ENCODE results near the gene KAT2A. TPM values are rescaled to one million over a fixed set of nuclear protein-coding genes. Genes with fewer than 3 reads are reported as not detected.

The KAT2A gene
- total and polyA plus RNA-seq, 4 donors, result 18.8 to 56.8 (median 32.7) TPM

DNA sequence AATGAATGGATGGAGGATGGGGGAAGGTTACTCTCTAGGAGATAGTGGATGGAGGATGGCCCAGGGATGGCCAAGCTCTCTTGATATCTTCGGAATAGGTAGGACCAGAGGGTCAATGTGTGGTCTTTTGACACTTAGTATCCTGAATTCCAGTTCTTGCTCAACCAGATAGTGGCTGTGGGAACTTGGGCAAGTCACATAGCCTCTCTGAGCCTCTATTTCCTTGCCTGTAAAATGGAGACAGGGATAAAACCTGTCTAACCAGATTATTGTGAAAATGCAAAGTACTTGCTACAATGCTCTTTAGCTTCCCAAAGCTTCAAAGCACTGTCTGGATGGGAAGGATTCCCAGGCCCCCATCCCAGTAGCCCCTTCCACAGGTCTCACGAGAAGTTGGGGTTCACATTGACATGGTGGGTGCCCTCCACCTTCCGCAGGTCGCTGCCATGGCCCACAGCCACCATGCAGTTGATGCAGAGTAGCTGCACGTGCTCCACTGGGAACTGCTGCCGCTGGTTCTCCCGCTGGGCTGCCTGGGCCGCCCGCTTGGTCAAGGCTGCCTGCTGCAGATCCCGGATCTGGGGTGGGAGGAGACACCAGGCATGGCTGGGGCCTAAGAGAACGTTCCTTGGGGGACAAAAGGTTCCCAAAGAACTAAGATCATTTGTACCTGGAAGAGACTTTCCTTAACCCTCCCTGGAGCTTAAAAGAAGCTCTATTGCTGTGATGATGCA is 17.8 kb downstream of the KAT2A start:
- Histone ChIP-seq H3K4me1 (ENCODE audit: control insufficient read depth in 5 of 5, insufficient read depth in 5 of 5, low read length in 5 of 5) (peaks cover 0 to 3% (median 0%) of the 10 kb centered on the region in 5 donors), H3K27ac (ENCODE audit: low read depth in 1 of 2, low read length in 1 of 2) (no peak overlapping the region), H3K9ac (ENCODE audit: insufficient read depth in 1 of 2, low read length in 2 of 2) (no peak overlapping the region), H3K9me3 (ENCODE audit: control insufficient read depth in 4 of 4, insufficient read depth in 3 of 4, low read length in 3 of 4) (no peaks in the 10 kb centered on the region), H3K27me3 (ENCODE audit: control insufficient read depth in 3 of 3, insufficient read depth in 3 of 3, low read length in 2 of 3) (peaks cover 0 to 3% (median 0%) of the 10 kb centered on the region in 3 donors), H3K36me3 (ENCODE audit: control insufficient read depth in 4 of 4, insufficient read depth in 4 of 4, low read length in 4 of 4) (peaks cover 0 to 21% (median under 1%) of the 10 kb centered on the region in 4 donors), H3K4me3 (no peak overlapping the region)
- no peak for ATAC-seq (ENCODE audit: insufficient read depth, low FRiP score)
- DNase-seq, result no peak
- TF ChIP-seq, protein P1, sequence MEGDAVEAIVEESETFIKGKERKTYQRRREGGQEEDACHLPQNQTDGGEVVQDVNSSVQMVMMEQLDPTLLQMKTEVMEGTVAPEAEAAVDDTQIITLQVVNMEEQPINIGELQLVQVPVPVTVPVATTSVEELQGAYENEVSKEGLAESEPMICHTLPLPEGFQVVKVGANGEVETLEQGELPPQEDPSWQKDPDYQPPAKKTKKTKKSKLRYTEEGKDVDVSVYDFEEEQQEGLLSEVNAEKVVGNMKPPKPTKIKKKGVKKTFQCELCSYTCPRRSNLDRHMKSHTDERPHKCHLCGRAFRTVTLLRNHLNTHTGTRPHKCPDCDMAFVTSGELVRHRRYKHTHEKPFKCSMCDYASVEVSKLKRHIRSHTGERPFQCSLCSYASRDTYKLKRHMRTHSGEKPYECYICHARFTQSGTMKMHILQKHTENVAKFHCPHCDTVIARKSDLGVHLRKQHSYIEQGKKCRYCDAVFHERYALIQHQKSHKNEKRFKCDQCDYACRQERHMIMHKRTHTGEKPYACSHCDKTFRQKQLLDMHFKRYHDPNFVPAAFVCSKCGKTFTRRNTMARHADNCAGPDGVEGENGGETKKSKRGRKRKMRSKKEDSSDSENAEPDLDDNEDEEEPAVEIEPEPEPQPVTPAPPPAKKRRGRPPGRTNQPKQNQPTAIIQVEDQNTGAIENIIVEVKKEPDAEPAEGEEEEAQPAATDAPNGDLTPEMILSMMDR (IDR thresholded peaks at IDR 0.05; ENCODE audit: control extremely low read depth, extremely low read depth), result no peak
- 89 to 93% methylated on average over 11 of the region's 11 CpGs for WGBS, 2 donors

DNA sequence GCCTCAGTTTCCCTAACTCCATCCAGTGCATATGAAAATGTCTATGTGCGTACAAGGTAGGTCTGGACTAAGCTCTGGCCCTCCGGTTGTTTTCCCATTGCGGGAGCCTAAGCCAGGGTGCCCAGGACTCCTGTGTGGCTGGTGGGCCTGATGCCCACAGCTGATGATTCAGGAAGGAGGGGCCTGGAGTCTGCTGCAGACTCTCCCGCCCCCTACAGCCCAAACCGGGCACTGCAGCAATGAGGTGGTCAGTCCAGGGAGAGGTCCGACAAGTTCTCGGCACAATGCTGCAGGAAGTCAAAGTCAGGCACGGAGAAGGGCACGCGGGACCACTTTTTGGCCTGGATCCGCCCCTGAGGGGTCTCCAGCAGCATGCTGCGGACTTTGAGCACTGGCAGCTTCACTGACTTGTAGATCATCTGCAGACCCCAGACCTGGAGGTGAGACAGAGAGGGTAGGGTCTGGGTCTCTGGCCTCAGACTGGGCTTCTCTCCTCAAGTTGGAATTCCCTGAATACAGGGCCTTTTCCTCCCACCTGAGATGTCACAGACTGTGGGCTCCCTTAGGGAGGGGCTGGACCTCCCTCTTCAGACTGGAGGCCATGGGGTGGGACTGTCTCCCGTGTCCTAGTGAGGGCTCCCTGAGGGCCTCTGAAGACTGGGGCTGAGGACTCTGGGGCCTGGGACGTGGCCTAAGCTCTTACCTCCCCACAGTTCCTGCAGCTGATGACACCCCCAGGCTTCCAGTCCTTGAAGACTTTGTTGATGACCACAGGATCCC is 19.5 kb downstream of the KAT2A start:
- peaks cover 0 to 18% (median 0%) of the 10 kb centered on the region in 4 donors for H3K36me3 ChIP-seq (ENCODE audit: control insufficient read depth in 4 of 4, insufficient read depth in 4 of 4, low read length in 4 of 4)
- no peaks in the 10 kb centered on the region for H3K4me1 ChIP-seq (ENCODE audit: control insufficient read depth in 5 of 5, insufficient read depth in 5 of 5, low read length in 5 of 5)
- 50 to 53% methylated on average over 14 of the region's 14 CpGs for WGBS, 2 donors
- H3K9ac ChIP-seq (ENCODE audit: insufficient read depth in 1 of 2, low read length in 2 of 2), result no peak overlapping the region
- H3K27me3 ChIP-seq (ENCODE audit: control insufficient read depth in 3 of 3, insufficient read depth in 3 of 3, low read length in 2 of 3), result peaks cover 0 to 12% (median 12%) of the 10 kb centered on the region in 3 donors
- no peak overlapping the region for H3K27ac ChIP-seq (ENCODE audit: low read depth in 1 of 2, low read length in 1 of 2)
- no peaks in the 10 kb centered on the region for H3K9me3 ChIP-seq (ENCODE audit: control insufficient read depth in 4 of 4, insufficient read depth in 3 of 4, low read length in 3 of 4)
- DNase-seq, result peak; percentile 43 to 68 (median 48)
- no peak overlapping the region for H3K4me3 ChIP-seq
- ATAC-seq (ENCODE audit: insufficient read depth, low FRiP score), result peak; percentile 63
- TF ChIP-seq, protein P1 (IDR thresholded peaks at IDR 0.05; ENCODE audit: control extremely low read depth, extremely low read depth), result peak; percentile 42

DNA sequence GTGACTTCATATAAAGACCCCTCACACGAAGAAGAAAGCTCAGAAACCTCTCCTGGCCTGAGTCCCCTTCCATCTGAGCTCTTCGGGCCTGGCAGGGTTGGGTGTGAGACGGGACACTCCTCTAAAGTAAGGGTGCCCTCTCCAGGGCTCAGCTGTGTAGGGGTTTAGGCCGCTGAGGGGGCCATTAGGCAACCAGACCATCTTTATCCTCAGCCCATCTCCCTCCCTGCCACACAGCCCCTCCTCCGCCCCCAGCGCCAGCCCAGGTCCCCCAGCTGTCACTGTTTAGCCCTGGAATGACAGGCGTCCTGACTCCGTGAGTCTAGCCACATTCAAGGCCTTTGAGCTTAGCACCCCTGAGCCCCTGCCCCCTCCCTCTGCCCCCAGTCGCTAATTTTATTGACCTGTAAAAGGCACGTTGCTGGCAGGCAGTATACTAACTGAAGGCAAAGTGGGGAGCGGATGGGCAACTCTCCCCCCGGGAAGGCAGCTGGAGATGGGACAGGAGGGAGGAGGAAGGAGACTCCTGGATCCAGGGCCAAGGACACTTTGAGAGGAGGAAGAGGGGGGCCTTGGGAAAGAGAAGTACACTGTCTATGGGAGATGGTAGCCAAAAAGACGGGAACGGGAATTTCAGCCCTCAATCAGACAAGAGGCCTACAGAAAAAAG is 22.3 kb downstream of the KAT2A start:
- ATAC-seq (ENCODE audit: insufficient read depth, low FRiP score) (no peak), DNase-seq (no peak)
- peaks cover 0 to 18% (median 14%) of the 10 kb centered on the region in 3 donors for H3K27me3 ChIP-seq (ENCODE audit: control insufficient read depth in 3 of 3, insufficient read depth in 3 of 3, low read length in 2 of 3)
- no peaks in the 10 kb centered on the region for H3K4me1 ChIP-seq (ENCODE audit: control insufficient read depth in 5 of 5, insufficient read depth in 5 of 5, low read length in 5 of 5)
- TF ChIP-seq, protein P1 (IDR thresholded peaks at IDR 0.05; ENCODE audit: control extremely low read depth, extremely low read depth), result no peak
- peaks cover 0 to 4% (median 0%) of the 10 kb centered on the region in 4 donors for H3K36me3 ChIP-seq (ENCODE audit: control insufficient read depth in 4 of 4, insufficient read depth in 4 of 4, low read length in 4 of 4)
- WGBS, 2 donors, result 72 to 77% methylated on average over 14 of the region's 14 CpGs
- no peaks in the 10 kb centered on the region for H3K9me3 ChIP-seq (ENCODE audit: control insufficient read depth in 4 of 4, insufficient read depth in 3 of 4, low read length in 3 of 4)
- H3K27ac ChIP-seq (ENCODE audit: low read depth in 1 of 2, low read length in 1 of 2), result no peak overlapping the region
- H3K4me3 ChIP-seq, result no peak overlapping the region
- H3K9ac ChIP-seq (ENCODE audit: insufficient read depth in 1 of 2, low read length in 2 of 2), result no peak overlapping the region

Data from lung (tissue), 12 donors.